OCI-LY7 (cell line): Measurements from ENCODE around the gene ROBO1.

Experiments used
- CTCF ChIP-seq: fragments of 200-600 bp; sonication (generic); conservative IDR thresholded peaks from 2 replicates; pipeline ENCODE4 v1.5.1; 2014; ENCODE audit warnings: mild to moderate bottlenecking, antibody characterized with exemption, low read length, moderate library complexity, mixed read lengths
- EZH2phosphoT487 ChIP-seq: fragments of 200-600 bp; sonication (generic); IDR thresholded peaks from 2 replicates; pipeline ENCODE4 v1.6.1; 2018; ENCODE audit warnings: low read depth, borderline replicate concordance, mild to moderate bottlenecking, mixed run types, antibody characterized with exemption, low read length, moderate library complexity, mixed read lengths

- TF ChIP-seq CTCF (no peak), EZH2phosphoT487 (no peak)
Measured at GRCh38 chr3:79162653-79163052, 605.1 kb downstream of the ROBO1 start.
